GM12878 (cell line): ENCODE data around the gene TUBB. TPM values are rescaled to one million over a fixed set of nuclear protein-coding genes. Genes with fewer than 3 reads are reported as not detected.
"Not testable (repeated sequence)": the region's sequence is repeated elsewhere in the genome, so short reads cannot be mapped to it uniquely, and the experiment has no call there.

Source experiments
- ATAC-seq: fragments of 200-7000 bp; cut with Tn5 transposase; 3 replicates; pipeline ENCODE4 v1.9.1; 2020; ENCODE audit warnings: mild to moderate bottlenecking, moderate library complexity
- BruUV-seq: library from RNA; stranded (reverse); fragments of 400-500 nt; replicated peaks from 2 replicates; lab custom pipeline; 2021; lab: Mats Ljungman, UMichigan
- CTCF ChIA-PET: fragments of 300-600 bp; sonication (Branson Sonifier 250); formaldehyde crosslinking; extraction: SDS; loops from one replicate; lab custom pipeline; 2021; ENCODE audit warnings: inconsistent platforms; lab: Yijun Ruan, JAX
- POLR2A ChIA-PET: fragments of 350-600 bp; formaldehyde crosslinking; extraction: SDS; loops from one replicate; lab custom pipeline; 2021; ENCODE audit warnings: inconsistent platforms; lab: Charles Lee
- RAD21 ChIA-PET: fragments of 300-600 bp; sonication (Branson Sonifier 250); formaldehyde crosslinking; loops from one replicate; lab custom pipeline; 2023; ENCODE audit warnings: antibody characterized with exemption; ENCODE audit not compliant: unreplicated experiment; lab: Charles Lee
- SMC1A ChIA-PET: fragments of 300-600 bp; sonication (Branson Sonifier 250); formaldehyde crosslinking; loops from one replicate; lab custom pipeline; 2023; ENCODE audit not compliant: unreplicated experiment, uncharacterized antibody; lab: Charles Lee
- DNase-seq: peaks from one replicate; pipeline ENCODE4 v3.0.0-alpha.2; 2011; ENCODE audit warnings: low read depth, low spot score
- FAIRE-seq: peaks from 3 replicates; lab custom pipeline; 2011; peaks lifted over from hg19 to GRCh38; lab: Jason Lieb, UNC
- H2AFZ ChIP-seq: 2 replicates; pipeline ENCODE4 v1.6.0; 2011; ENCODE audit warnings: low read depth, low read length, control low read depth; ENCODE audit not compliant: control insufficient read depth
- H3K27ac ChIP-seq: 2 replicates; pipeline ENCODE4 v1.5.1; 2011; ENCODE audit warnings: control low read depth; ENCODE audit not compliant: control insufficient read depth, insufficient read depth
- H3K27me3 ChIP-seq, 2 experiments: replicated peaks in 1 of 2; 2 replicates each; pipeline versions ENCODE4 v1.6.0 to v1.6.1; 2011; ENCODE audit warnings: low read length in 1 of 2; ENCODE audit not compliant: control insufficient read depth in 2 of 2, insufficient read depth in 2 of 2
- H3K36me3 ChIP-seq, 2 experiments: 2 replicates each; pipeline ENCODE4 v1.5.1; 2011; ENCODE audit warnings: low read length in 1 of 2; ENCODE audit not compliant: control insufficient read depth in 2 of 2, insufficient read depth in 2 of 2
- H3K4me1 ChIP-seq: 2 replicates; pipeline ENCODE4 v1.6.1; 2011; ENCODE audit warnings: mild to moderate bottlenecking, low read length, moderate library complexity, mixed read lengths; ENCODE audit not compliant: control insufficient read depth, insufficient read depth
- H3K4me2 ChIP-seq: 2 replicates; pipeline ENCODE4 v1.6.0; 2011; ENCODE audit warnings: control low read depth; ENCODE audit not compliant: control insufficient read depth, insufficient read depth
- H3K4me3 ChIP-seq: fragments of 200-600 bp; sonication (generic); 2 replicates; pipeline ENCODE4 v1.5.1; 2016
- H3K79me2 ChIP-seq: 2 replicates; pipeline ENCODE4 v1.6.0; 2011; ENCODE audit warnings: low read length; ENCODE audit not compliant: control insufficient read depth, insufficient read depth
- H3K9ac ChIP-seq: 2 replicates; pipeline ENCODE4 v1.8.0; 2011; ENCODE audit warnings: low read length, control low read depth, mixed read lengths; ENCODE audit not compliant: control insufficient read depth, insufficient read depth
- H3K9me3 ChIP-seq: replicated peaks from 3 replicates; pipeline ENCODE4 v1.5.1; 2011; ENCODE audit warnings: mild to moderate bottlenecking, low read length; ENCODE audit not compliant: control insufficient read depth, insufficient read depth
- H4K20me1 ChIP-seq: 2 replicates; pipeline ENCODE4 v1.6.0; 2011; ENCODE audit not compliant: control insufficient read depth, insufficient read depth
- CBX3 ChIP-seq: fragments of 200-600 bp; sonication (generic); IDR thresholded peaks from 2 replicates; pipeline ENCODE4 v1.6.1; 2016; ENCODE audit warnings: low read depth, borderline replicate concordance
- CHD1 ChIP-seq: IDR thresholded peaks from 2 replicates; pipeline ENCODE4 v1.6.1; 2012; ENCODE audit warnings: low read depth, low read length, improper control_type of control experiment
- IKZF1 ChIP-seq: fragments of 450-650 bp; conservative IDR thresholded peaks from 2 replicates; pipeline ENCODE4 v1.6.1; 2017; ENCODE audit warnings: antibody characterized with exemption, mild to moderate bottlenecking
- WGBS: methylation state at CpG from one replicate; pipeline ENCODE4 v1.1.6; 2016; ENCODE audit warnings: low lambda C conversion rate; ENCODE audit not compliant: insufficient replicate concordance, insufficient coverage; ENCODE audit errors: missing lambda C conversion rate; 5-methylcytosine and 5-hydroxymethylcytosine counted together
- in situ Hi-C: fragments of 300-500 bp; cut with MboI; formaldehyde crosslinking; loops from 9 replicates; pipeline ENCODE4 v1.14.3; 2018; ENCODE audit warnings: mixed read lengths
- intact Hi-C: fragments of 100-400 bp; cut with micrococcal nuclease; formaldehyde crosslinking; loops from one replicate; pipeline ENCODE4 v1.14.2; 2022; ENCODE audit not compliant: unreplicated experiment
- polyA plus RNA-seq, 11 experiments: library from polyadenylated mRNA; depleted of rRNA in 4 of 11; unstranded in 6 of 11; stranded (reverse) in 5 of 11; fragments of >200 nt; fragmentation: Nextera tagmentation in 4 of 11; fragmentation: Illumina TruSeq in 1 of 11; extraction: Ambion mirVana in 4 of 11; extraction: Trizol in 1 of 11; gene quantifications; 1 replicate in 1 of 11; 2 replicates in 10 of 11; pipeline versions ENCODE4 v1.2.1 to v1.2.3, GENCODE V29; 2011 to 2016; ENCODE audit warnings: inconsistent platforms in 2 of 11, missing spikeins in 2 of 11, low read depth in 1 of 11
- total RNA-seq, 4 experiments: library from RNA; depleted of rRNA in 3 of 4; stranded (reverse); fragments of >200 nt in 3 of 4; fragmentation: Illumina TruSeq in 1 of 4; extraction: Trizol in 1 of 4; gene quantifications; 2 replicates each; pipeline versions ENCODE4 v1.2.1 to v1.2.3, GENCODE V29; 2013 to 2021

Gene TUBB
- total and polyA plus RNA-seq, 10 of the 15 experiments (the other 5 are each of a cell fraction or from before 2014, with no cell fraction given) = 1,039 to 3,052 (median 1,656) TPM

GRCh38 chr6:30754631-30755030, 34.5 kb downstream of the TUBB start (continued):
- TF ChIP-seq CBX3 (no peak), IKZF1 (no peak), CHD1 (no peak)

GRCh38 chr6:30756405-30757003, 36.4 kb downstream of the TUBB start:
- FAIRE-seq, H4K20me1 ChIP-seq, BruUV-seq, H3K4me3 ChIP-seq, in situ Hi-C loops, H2AFZ ChIP-seq, ATAC-seq, H3K9me3 ChIP-seq, H3K9ac ChIP-seq, DNase-seq, H3K4me2 ChIP-seq, H3K27ac ChIP-seq, H3K27me3 ChIP-seq, H3K79me2 ChIP-seq, H3K36me3 ChIP-seq: not testable (repeated sequence)
- ChIA-PET SMC1A (interaction anchor here (0.7 to 3.8 kb wide), 9 partner anchors 10 to 122 kb away, joined by 3 to 65 read pairs (median 5); no protein-coding TSS in a partner anchor), CTCF (interaction anchor here (1.1 to 4.5 kb wide), 7 partner anchors 10 to 158 kb away, joined by 3 to 39 read pairs (median 4); partner anchors contain the start of gene VARS2), POLR2A (interaction anchor here (1.4 to 4.4 kb wide), 6 partner anchors 9 to 62 kb away, joined by 5 to 42 read pairs (median 26); no protein-coding TSS in a partner anchor), RAD21 (interaction anchor here (0.6 to 4.5 kb wide), 9 partner anchors 10 to 146 kb away, joined by 3 to 62 read pairs (median 7); partner anchors contain the start of genes FLOT1 and IER3)
- peaks cover 22% of the 10 kb centered on the region; the same call in 1 of the 2 replicates for H3K4me1 ChIP-seq
- 87% methylated on average over 7 of the region's 7 CpGs for WGBS
- intact Hi-C loops = loop anchor here (1.0 kb wide), 1 partner anchor 12 kb away; the partner anchor contains the start of gene IER3
